ENCODE results near the gene NDUFB4. TPM values are rescaled to one million over a fixed set of nuclear protein-coding genes. Genes with fewer than 3 reads are reported as not detected.
"Not testable (repeated sequence)": the region's sequence is repeated elsewhere in the genome, so short reads cannot be mapped to it uniquely, and the experiment has no call there.

Gene NDUFB4
- total and polyA plus RNA-seq, 4 donors, result 43.2 to 193 (median 170) TPM

DNA sequence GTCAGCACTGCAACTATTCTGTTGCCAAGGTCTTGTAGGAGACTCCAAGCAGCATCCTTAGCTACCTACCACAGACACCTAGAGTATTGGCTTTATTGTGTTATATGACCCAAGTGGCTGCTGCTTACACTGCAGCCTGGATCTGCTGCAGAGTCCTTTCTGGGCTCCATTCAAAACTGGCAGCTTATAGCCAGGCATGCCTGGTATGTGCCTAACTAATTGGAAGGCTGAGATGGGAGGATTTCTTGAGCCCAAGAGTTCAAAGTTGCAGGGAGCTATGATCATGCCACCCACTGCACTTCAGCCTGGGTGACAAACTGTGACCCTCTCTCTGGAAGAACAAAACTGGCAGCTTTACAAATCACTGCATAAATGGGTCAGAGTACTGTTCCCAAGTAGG is 8.6 kb downstream of the NDUFB4 start:
- no peaks in the 10 kb centered on the region for H3K4me1 ChIP-seq (ENCODE audit: control insufficient read depth, insufficient read depth, low read length)
- DNase-seq (ENCODE audit: low read depth in 4 of 6, low spot score in 6 of 6), result no peak
- H3K27ac ChIP-seq (ENCODE audit: low read depth, low read length), result no peak overlapping the region
- H3K4me3 ChIP-seq (ENCODE audit: low read depth, low read length), result no peak overlapping the region
- no peaks in the 10 kb centered on the region for H3K9me3 ChIP-seq (ENCODE audit: control insufficient read depth, insufficient read depth, low read length)
- no peaks in the 10 kb centered on the region for H3K27me3 ChIP-seq (ENCODE audit: control insufficient read depth, insufficient read depth, low read length)
- peaks cover 3% of the 10 kb centered on the region for H3K36me3 ChIP-seq (ENCODE audit: control insufficient read depth, insufficient read depth, low read length)

GRCh38 chr3:120608506-120608905 is 12.4 kb downstream of the NDUFB4 start:
- no peak for DNase-seq (ENCODE audit: low read depth in 4 of 6, low spot score in 6 of 6)
- Histone ChIP-seq H3K36me3 (ENCODE audit: control insufficient read depth, insufficient read depth, low read length) (no peaks in the 10 kb centered on the region), H3K27ac (ENCODE audit: low read depth, low read length) (no peak overlapping the region), H3K9me3 (ENCODE audit: control insufficient read depth, insufficient read depth, low read length) (no peaks in the 10 kb centered on the region), H3K27me3 (ENCODE audit: control insufficient read depth, insufficient read depth, low read length) (no peaks in the 10 kb centered on the region), H3K4me3 (ENCODE audit: low read depth, low read length) (no peak overlapping the region), H3K4me1 (ENCODE audit: control insufficient read depth, insufficient read depth, low read length) (no peaks in the 10 kb centered on the region)
- WGBS (ENCODE audit: insufficient coverage), result 84% methylated on average over 3 of the region's 4 CpGs

DNA sequence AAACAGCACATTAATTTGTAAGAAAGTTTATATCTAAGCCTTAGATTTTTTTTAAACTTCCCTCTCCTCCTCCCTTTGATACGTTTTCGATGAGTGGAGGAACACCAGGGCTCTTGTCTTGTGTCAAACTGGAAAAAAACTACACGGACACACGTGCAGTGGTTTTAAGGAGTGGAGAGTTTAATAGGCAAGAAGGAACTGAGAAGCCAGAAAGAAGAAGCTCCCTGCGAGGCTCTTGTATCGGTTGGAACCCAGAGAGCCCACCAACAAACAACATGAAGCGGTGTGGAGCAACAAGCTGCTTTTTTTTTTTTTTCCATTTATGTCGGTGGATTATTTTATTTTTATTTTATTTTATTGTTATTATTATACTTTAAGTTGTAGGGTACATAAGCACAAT is 18.6 kb downstream of the NDUFB4 start:
- Histone ChIP-seq H3K36me3 (ENCODE audit: control insufficient read depth, insufficient read depth, low read length) (no peaks in the 10 kb centered on the region), H3K27me3 (ENCODE audit: control insufficient read depth, insufficient read depth, low read length) (no peaks in the 10 kb centered on the region), H3K4me3 (ENCODE audit: low read depth, low read length) (no peak overlapping the region), H3K9me3 (ENCODE audit: control insufficient read depth, insufficient read depth, low read length) (no peaks in the 10 kb centered on the region), H3K4me1 (ENCODE audit: control insufficient read depth, insufficient read depth, low read length) (no peaks in the 10 kb centered on the region), H3K27ac (ENCODE audit: low read depth, low read length) (no peak overlapping the region)
- no peak for DNase-seq (ENCODE audit: low read depth in 4 of 6, low spot score in 6 of 6)
- no CpG with 5 or more reads among the region's 8 CpGs for WGBS (ENCODE audit: insufficient coverage)

DNA sequence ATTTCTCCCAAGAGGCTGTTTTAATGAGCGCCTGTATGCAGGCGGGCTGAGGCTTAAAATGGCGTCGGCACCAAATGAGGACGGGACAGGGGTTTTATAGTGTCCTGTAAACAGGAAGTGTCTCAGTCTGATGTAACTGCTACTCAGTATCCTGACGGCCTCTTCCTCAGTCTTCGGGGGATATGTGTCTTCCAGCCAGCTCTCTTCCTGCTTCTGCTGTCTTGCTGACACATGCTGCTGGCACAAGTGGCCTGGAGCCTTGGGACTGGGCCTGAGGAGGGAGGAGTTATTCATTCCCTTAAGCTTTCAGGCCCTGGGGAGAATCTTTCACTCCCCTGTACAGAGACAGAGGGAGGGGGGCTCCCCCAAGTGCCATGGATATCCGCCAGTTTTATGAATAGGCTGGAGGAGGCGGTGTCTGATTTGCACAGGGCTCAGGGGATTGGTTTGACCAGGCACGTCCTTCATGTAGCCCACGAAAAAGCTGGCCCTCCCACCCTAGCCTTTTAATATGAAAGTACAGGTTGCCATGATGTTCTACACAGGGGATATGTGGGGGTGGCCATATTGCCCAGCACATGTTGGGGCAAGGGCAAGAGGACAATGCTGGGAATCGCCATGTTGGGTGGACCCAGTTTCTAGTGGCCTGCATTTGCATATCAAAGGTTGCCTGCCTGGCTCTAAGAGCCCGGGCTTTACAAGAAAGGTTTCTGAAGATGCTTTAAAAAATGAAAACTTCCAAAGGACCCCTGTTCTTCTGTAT is 19.9 kb downstream of the NDUFB4 start:
- 78% methylated on average over 6 of the region's 13 CpGs for WGBS (ENCODE audit: insufficient coverage)
- peak in 2 of 6 donors; percentile 28 to 47 for DNase-seq (ENCODE audit: low read depth in 4 of 6, low spot score in 6 of 6)
- Histone ChIP-seq H3K27ac (ENCODE audit: low read depth, low read length) (no peak overlapping the region), H3K4me3 (ENCODE audit: low read depth, low read length) (no peak overlapping the region), H3K9me3 (ENCODE audit: control insufficient read depth, insufficient read depth, low read length) (no peaks in the 10 kb centered on the region), H3K27me3 (ENCODE audit: control insufficient read depth, insufficient read depth, low read length) (no peaks in the 10 kb centered on the region), H3K36me3 (ENCODE audit: control insufficient read depth, insufficient read depth, low read length) (no peaks in the 10 kb centered on the region), H3K4me1 (ENCODE audit: control insufficient read depth, insufficient read depth, low read length) (no peaks in the 10 kb centered on the region)

GRCh38 chr3:120616745-120617144 is 20.6 kb downstream of the NDUFB4 start:
- WGBS (ENCODE audit: insufficient coverage), result 96% methylated on average over 6 of the region's 8 CpGs
- not testable (repeated sequence) for H3K4me3 ChIP-seq (ENCODE audit: low read depth, low read length); H3K27ac ChIP-seq (ENCODE audit: low read depth, low read length); H3K27me3 ChIP-seq (ENCODE audit: control insufficient read depth, insufficient read depth, low read length); DNase-seq (ENCODE audit: low read depth in 4 of 6, low spot score in 6 of 6); H3K36me3 ChIP-seq (ENCODE audit: control insufficient read depth, insufficient read depth, low read length); H3K4me1 ChIP-seq (ENCODE audit: control insufficient read depth, insufficient read depth, low read length); H3K9me3 ChIP-seq (ENCODE audit: control insufficient read depth, insufficient read depth, low read length)

- 79% methylated on average over 1 of the region's 3 CpGs for WGBS (ENCODE audit: insufficient coverage)
- Histone ChIP-seq H3K9me3 (ENCODE audit: control insufficient read depth, insufficient read depth, low read length) (peaks cover 4% of the 10 kb centered on the region), H3K36me3 (ENCODE audit: control insufficient read depth, insufficient read depth, low read length) (no peaks in the 10 kb centered on the region), H3K4me3 (ENCODE audit: low read depth, low read length) (no peak overlapping the region), H3K27me3 (ENCODE audit: control insufficient read depth, insufficient read depth, low read length) (no peaks in the 10 kb centered on the region), H3K4me1 (ENCODE audit: control insufficient read depth, insufficient read depth, low read length) (no peaks in the 10 kb centered on the region), H3K27ac (ENCODE audit: low read depth, low read length) (no peak overlapping the region)
- DNase-seq (ENCODE audit: low read depth in 4 of 6, low spot score in 6 of 6), result no peak
Measured at GRCh38 chr3:120622457-120622856, 26.3 kb downstream of the NDUFB4 start.

DNA sequence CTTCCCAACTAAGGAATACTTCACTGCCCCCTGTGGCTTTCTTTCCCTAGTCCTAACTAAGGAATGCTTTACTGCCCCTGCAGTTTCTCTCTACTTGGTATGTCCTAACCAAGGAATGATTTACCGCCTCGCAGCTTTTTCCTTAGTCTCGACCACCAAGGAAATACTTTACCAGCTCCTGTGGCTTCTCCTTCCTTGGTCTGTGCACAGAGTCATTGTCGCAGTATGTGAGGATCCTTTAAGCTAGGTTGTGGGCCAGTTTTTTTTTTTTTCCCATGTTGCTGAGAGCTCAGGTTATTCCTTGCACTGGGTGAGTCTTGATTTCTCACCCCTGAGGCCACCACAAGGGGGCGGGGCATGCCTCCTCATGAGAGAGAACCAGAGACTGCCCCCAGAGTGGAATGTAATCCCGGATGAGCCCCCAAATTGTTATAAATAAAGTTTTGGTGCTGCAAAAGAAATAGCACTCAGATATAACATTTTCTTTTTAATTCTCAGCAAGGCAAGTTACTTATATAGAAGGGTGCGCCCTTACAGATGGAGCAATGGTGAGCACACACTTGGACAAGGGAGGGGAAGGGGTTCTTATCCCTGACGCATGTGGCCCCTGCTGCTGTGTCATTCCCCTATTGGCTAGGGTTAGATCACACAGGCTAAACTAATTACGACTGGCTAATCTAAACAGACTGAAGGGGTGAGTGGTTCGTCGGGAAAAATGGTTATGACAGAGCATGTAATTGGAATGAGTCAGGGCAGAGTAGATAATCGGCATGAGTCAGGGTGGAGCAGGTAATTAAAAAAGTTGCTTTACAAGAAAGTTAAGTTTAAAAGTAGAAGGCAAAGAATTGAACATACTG is 27.0 kb downstream of the NDUFB4 start:
- Histone ChIP-seq H3K4me3 (ENCODE audit: low read depth, low read length) (no peak overlapping the region), H3K36me3 (ENCODE audit: control insufficient read depth, insufficient read depth, low read length) (no peaks in the 10 kb centered on the region), H3K27me3 (ENCODE audit: control insufficient read depth, insufficient read depth, low read length) (no peaks in the 10 kb centered on the region), H3K9me3 (ENCODE audit: control insufficient read depth, insufficient read depth, low read length) (peaks cover 4% of the 10 kb centered on the region), H3K4me1 (ENCODE audit: control insufficient read depth, insufficient read depth, low read length) (no peaks in the 10 kb centered on the region), H3K27ac (ENCODE audit: low read depth, low read length) (no peak overlapping the region)
- WGBS (ENCODE audit: insufficient coverage), result 98% methylated on average over 8 of the region's 12 CpGs
- DNase-seq (ENCODE audit: low read depth in 4 of 6, low spot score in 6 of 6), result no peak

DNA sequence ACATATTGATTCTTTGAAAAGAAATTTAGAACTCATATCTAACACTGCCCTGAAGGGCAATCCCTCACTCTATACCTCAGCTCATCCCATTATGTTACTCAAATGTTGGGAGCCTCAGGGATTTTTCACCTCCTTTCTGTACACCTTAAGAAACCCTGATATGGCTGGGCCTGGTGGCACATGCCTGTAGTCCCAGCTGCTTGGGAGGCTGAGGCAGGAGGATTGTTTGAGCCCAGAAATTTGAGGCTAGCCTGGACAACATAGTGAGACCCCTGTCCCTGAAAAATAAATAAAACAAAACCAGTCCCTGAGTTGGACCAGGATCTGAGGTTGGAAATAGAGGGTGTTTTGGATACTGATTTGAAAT is 27.6 kb downstream of the NDUFB4 start:
- no peak for DNase-seq (ENCODE audit: low read depth in 4 of 6, low spot score in 6 of 6)
- no peaks in the 10 kb centered on the region for H3K36me3 ChIP-seq (ENCODE audit: control insufficient read depth, insufficient read depth, low read length)
- no peaks in the 10 kb centered on the region for H3K4me1 ChIP-seq (ENCODE audit: control insufficient read depth, insufficient read depth, low read length)
- no peaks in the 10 kb centered on the region for H3K27me3 ChIP-seq (ENCODE audit: control insufficient read depth, insufficient read depth, low read length)
- H3K4me3 ChIP-seq (ENCODE audit: low read depth, low read length), result no peak overlapping the region
- H3K27ac ChIP-seq (ENCODE audit: low read depth, low read length), result no peak overlapping the region
- H3K9me3 ChIP-seq (ENCODE audit: control insufficient read depth, insufficient read depth, low read length), result peaks cover 4% of the 10 kb centered on the region

DNA sequence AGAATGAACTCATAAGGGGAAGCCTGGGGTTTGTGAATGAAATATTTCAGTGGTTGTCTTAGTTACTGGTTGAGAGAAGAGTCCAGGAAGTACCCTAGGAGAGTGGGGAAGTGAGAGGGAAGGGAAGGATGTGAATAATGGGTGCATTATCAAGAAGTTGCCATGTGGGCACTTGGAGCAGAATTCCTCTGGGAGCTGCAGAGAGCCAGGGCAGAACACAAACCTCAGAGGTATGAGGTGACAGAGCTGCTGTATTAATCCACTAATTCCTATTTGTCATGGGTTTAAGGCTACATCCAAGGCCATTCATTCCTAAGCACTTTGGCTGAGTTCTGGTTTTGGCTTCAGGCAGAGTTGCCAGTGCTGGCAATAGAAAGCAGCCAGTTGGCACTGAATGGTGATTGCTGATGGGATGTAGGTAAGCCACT is 29.0 kb downstream of the NDUFB4 start:
- no peaks in the 10 kb centered on the region for H3K4me1 ChIP-seq (ENCODE audit: control insufficient read depth, insufficient read depth, low read length)
- peaks cover 4% of the 10 kb centered on the region for H3K9me3 ChIP-seq (ENCODE audit: control insufficient read depth, insufficient read depth, low read length)
- no peak overlapping the region for H3K4me3 ChIP-seq (ENCODE audit: low read depth, low read length)
- H3K27ac ChIP-seq (ENCODE audit: low read depth, low read length), result no peak overlapping the region
- H3K36me3 ChIP-seq (ENCODE audit: control insufficient read depth, insufficient read depth, low read length), result no peaks in the 10 kb centered on the region
- DNase-seq (ENCODE audit: low read depth in 4 of 6, low spot score in 6 of 6), result peak in 1 of 6 donors; percentile 22
- H3K27me3 ChIP-seq (ENCODE audit: control insufficient read depth, insufficient read depth, low read length), result no peaks in the 10 kb centered on the region

- DNase-seq (ENCODE audit: low read depth in 4 of 6, low spot score in 6 of 6), result no peak
- Histone ChIP-seq H3K9me3 (ENCODE audit: control insufficient read depth, insufficient read depth, low read length) (peaks cover 4% of the 10 kb centered on the region), H3K4me3 (ENCODE audit: low read depth, low read length) (no peak overlapping the region), H3K27me3 (ENCODE audit: control insufficient read depth, insufficient read depth, low read length) (no peaks in the 10 kb centered on the region), H3K36me3 (ENCODE audit: control insufficient read depth, insufficient read depth, low read length) (no peaks in the 10 kb centered on the region), H3K27ac (ENCODE audit: low read depth, low read length) (no peak overlapping the region), H3K4me1 (ENCODE audit: control insufficient read depth, insufficient read depth, low read length) (no peaks in the 10 kb centered on the region)
- WGBS (ENCODE audit: insufficient coverage), result no CpG with 5 or more reads among the region's 1 CpG
Measured at GRCh38 chr3:120634539-120634938, 38.4 kb downstream of the NDUFB4 start.

Measured in spinal cord (tissue), 10 donors.